ENCODE measurements around the gene XYLT1. TPM values are rescaled to one million over a fixed set of nuclear protein-coding genes. Genes with fewer than 3 reads are reported as not detected.

Gene XYLT1
- polyA plus RNA-seq, 3 donors = 6.9 to 7.6 (median 7.6) TPM

DNA sequence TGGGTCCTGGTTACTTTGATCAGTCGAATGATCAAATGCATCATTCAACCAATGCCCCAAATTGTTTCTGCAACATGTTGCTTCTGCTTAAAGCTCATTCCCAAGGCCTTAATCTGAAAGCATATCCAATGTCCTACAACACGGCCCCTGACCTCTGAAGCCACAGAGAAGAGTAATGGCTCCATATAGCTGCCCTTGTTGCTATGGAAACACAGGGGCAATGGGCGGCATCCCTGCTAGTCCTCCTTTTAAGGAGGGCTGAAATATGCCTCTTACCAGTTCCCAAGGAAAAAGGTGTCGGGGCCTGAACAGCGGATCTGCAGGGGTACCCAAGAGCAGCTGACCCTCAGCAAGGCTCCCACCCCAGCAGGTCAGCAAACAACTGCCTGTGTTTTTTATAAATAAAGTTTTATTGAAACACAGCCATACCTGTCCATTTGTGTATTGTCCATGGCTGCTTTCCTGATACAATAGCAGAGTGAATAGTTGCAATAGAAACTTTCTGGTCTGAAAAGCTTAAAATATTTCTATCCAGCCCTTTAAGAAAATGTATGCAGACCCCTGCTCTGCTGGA is 210.4 kb downstream of the XYLT1 start:
- no peak for DNase-seq

DNA sequence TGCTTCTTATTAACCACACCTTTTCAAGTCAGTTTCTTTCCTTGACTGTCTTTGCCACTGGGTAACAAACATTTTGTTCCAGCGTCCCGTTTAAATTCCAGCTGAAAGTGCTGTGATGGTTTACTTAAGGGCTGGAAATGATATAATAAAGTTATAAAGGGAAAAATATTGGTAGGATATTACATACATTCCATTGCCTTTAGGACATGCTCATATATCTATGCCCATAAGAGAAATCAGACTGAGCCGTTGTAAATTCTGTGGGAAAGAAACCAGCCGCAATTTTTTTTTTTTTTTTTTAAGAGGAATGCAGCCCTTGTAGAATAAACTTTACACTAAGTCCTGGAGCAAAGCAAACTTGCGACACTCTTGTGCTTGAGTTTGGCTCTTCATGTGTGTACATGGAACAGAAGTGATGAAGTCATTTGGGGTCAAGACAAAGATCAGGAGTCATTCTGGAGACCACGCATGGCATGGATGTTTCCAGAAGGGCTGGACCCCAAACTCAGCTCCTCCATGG is 210.9 kb downstream of the XYLT1 start:
- no peak for DNase-seq

DNA sequence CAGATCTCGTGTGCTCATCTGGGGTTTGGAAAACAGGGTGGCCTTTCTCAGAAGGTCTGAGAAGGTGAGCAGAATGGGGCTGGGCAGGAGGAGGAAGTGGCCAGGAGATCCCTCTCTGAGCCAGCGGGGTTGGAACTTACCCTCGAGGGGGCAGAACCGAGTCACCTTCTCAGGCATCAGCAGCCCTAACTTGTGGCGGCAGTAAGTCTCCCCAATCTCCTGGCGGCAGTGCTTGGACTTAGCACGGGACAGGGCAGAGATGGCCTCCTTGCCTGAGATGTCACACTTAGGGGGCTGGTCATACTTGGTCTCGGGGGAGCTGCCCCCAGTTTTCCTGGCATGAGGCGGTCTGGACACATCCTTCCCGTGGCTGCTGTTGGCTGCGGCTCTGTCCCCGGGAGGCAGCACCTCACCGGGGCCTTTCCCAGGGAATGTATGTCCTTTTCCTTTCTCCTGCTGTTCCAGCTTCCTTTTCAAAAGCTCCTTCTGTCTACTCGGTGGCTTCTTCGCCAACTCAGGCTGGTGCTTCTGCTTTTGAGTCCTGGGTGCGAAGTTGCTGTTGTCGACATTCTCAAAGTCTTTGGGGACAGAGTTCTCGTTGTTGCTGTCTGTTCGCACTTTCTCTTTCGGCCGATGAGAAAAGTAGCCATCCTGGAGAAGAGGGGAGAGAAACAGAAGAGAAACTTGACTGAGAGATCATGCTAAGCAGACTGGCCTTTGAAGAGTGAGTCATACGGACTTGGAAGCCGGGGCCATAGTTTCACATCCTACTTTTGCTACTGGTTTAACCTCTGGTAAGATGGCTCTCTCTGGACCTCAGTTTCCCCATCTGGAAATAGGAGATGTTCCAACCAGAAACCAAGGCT is 211.7 kb downstream of the XYLT1 start:
- no peak for DNase-seq

DNA sequence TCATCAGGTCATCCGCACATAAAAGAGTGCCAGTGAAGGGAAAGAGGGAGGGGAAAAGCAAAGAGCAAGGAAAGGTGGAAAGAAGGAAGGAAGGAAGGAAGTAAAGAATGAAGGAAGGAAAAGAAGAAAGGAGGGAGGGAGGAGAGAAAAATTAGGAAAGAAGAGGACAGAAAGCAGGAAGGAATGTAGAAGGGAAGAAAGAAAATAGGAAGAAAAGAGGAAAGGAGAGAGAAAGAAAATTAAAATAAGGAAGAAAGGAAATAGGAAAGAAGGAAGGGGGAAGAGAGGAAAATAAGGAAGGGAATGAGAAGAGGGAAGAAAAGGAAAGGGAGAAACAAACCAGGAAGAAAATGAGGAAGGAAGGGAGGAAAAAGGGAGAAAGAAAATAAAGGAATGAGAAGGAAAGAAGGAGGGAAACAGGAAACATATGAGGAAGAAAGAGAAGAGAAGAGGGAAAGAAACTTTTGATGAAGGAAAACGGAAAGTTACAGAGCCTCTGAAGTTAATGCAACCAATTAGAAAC is 212.6 kb downstream of the XYLT1 start:
- DNase-seq = no peak

DNA sequence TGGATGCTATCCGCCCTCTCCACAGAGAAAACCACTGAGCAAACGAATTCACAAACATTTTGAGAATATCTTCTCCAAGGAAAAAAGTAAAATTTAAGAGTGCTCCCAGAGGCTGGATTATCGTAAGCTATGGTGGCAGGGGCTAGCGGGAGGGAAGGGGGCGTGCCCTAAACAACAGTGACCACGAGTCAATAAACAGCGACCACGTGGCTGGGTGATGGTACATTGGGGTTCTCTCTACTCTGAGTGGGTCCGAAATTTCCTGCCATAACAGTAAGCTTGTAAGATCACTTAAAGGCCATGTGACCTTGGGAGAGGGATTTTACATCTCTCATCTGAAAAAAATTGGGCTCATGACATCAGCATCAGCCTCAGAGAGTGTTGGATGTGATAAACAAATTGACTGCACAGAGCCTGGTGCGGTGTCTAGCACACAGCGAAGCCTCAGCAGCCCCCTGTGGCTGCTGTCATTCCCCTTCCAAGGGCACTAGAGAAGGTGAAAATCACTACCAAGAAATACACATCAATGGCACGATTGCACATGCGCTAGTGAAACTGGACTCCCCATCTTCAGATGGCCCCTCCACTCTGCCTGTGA is 213.2 kb downstream of the XYLT1 start:
- no peak for DNase-seq

DNA sequence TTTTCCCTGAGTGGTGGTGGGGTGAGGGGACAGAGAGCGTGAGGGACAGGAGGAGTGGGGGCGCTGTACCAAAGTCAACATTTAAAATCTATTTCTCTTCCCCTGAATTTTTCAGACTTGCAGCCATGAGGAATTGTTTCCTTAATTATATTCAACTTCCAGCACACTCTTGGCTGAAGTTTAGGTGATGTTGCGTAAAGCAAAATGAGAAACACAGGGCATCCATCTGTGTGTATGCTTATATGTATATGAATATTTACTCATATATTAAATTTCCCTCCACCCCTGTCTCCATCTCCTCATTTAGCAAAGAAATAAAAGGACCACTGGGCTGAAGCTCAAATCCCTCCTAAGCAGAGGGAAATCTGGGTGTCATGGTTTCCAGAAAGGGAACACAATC is 218.1 kb downstream of the XYLT1 start:
- DNase-seq = no peak

DNA sequence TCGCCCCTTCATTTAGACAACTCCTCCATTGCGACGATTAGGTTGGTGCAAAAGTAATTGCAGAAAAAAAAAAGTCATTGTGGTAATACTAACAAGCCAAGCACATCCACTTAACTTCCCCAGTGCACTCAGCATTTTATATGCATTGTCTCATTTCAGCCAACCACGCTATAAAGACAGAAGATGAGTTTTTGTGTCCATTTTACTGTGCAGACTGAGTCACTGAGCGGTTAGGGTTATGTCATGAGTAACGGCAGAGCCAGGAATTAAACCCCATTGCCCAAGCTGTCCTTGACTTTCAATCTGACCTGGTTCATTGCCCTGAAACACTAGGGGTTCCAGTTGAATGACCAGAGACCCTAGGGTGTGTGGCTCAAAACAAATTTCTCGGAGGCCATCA is 218.7 kb downstream of the XYLT1 start:
- DNase-seq = no peak

DNA sequence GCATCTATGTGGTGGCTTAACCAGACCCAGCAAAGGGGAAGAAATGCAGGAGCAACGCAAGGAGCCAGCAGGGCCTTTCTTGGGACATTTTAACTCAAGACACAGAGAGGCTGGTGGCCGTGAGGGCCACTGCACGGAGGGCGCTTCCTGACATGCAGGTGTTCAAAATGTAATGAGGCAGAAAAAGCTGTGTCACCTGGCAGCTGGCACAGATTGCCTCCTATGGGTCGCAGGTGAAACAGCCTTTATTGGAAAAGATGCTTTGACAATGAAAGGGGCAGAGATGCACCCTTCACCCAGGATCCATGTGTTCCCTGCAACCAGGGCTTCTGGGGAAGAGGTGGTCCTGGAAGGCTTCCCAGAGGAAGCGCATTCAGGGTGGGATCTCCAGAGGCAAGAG is 219.3 kb downstream of the XYLT1 start:
- DNase-seq = no peak

DNA sequence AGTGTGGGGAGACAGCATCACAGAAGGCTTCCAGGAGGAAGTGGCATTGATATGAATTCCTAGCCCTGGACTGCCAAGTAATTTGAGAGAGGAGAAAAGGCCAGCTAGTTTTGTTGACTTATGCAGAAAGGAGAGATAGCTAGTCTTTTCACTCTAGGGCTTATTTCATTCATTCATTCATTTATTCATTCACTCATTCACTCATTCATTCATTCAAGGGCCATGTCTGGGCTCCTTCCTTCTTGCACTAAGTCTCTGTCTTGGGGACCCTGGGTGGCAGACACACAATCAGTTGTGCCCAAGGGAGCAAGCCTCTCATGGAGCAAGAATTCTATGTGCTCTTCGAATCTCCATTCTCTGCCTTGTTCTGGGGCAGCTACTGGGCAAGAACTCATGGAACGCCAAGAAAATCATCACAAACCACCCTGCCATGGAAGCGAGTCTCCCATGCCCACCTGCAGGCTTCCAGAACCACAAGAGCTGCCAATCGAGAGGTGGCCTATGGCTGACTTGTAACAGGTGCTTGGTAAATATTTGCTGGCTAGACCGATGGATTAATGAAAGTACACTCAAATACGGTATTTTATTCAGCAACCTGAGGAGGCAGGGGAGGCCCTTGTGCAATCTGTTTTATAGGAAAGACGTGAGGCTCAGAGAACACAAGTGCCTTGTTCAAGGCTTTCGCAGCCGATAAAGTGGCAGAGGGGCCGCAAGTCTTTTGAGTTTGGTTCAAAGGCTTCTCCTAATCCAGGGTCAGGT is 223.6 kb downstream of the XYLT1 start:
- no peak for DNase-seq

DNA sequence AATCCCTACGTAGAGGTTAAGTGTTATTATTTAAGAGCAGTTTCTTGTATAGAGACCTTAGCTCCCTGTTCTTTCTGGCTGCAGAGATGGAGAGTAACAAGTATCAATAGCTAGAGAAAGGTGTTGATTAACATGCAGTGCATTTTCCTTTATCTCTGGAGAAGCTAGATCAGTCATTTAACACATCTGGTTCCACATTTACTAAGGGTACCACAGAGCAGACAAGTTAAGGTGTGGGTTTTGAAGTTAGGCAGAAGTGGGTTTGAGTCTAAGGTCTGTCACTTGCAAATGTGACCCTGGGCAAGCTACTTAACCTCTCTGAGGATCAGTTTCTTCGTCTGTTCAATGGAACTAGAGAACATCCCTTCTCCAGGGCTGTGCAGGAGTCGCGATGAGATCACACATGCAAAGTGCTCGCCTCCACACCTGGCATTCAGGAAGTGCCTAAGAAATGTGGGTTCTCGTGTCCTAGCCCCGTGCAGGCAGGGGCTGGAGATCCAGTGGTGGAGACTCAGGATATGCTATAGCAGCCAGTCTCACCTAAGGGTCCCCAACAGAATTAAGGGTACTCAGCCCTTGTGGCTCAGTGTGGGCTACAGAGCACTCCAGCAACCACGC is 224.4 kb downstream of the XYLT1 start:
- DNase-seq = no peak

DNA sequence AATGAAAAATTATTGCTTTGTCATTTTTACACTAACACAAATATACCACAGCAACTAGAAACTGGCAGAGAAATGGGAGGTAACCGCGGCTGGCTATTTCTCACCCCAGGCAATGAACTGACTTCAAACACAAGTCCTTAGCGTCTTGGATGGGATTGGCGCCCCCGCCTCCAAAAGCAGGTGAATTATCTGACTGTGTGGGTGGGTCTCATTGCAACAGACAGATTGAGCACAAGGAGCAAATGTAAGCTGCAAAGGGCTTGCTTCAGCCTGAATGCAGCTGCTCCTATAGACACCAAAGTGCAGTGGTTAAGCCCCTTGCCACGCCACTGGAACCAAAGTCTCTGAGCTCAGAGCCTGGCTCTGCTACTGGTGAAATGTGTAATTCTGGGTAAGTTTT is 225.0 kb downstream of the XYLT1 start:
- DNase-seq = no peak

DNA sequence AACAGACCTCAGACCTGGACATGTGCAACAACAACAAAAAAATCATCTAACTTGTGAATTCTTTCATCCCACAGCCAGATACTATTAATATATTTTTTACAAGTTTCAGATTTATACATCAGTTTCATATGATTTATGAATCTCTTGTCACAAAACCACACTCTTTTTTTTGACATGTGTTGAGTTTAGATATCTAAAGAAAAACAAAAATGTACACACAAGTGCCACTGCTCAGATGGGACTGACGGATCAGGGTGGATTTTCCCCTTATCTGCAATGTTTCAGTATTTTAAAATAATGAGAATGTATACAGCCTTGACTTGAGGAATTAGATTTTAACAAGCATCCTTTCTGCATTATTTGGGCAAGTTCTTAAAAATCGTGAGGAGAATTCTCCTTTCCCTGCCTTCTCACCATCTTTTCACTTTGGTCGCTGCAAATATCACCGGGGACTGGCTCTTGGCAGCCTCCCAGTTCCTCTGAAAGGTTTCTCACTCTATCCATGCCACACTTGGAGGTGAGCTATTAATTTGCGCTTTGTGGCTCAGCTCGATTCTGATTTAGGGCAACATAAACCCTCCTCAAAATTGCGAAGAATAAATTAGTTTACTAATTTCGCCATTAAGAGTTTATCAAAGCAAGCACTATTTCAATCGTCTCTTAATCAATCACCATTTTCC is 225.7 kb downstream of the XYLT1 start:
- DNase-seq = no peak

DNA sequence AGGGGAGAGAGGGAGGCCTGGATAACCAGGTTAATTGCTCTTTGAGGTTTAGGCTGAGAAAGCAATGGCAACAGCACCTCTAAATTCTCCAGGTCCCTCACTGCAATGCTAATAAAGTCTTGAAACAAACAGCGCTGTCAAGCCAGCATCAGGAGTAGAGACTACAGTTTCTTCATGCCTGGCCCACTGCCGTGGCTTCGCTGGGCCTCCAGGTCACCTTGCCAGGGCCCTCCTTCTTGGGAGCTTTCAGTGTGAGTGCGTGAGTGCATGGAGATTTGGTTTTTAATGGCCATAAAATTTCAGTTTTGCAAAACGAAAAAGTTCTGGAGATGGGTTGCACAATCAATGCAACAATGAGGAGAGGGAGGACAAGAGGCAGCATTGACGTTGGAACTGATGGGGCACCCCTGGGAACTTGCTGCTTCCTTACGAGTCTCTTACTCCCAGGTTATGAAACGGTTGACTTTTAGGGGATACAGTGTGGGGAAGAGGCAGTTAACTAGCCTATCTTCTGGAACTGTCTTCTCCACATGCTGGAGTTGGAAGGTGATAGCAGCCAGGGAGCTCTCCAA is 229.4 kb downstream of the XYLT1 start:
- DNase-seq = no peak

DNA sequence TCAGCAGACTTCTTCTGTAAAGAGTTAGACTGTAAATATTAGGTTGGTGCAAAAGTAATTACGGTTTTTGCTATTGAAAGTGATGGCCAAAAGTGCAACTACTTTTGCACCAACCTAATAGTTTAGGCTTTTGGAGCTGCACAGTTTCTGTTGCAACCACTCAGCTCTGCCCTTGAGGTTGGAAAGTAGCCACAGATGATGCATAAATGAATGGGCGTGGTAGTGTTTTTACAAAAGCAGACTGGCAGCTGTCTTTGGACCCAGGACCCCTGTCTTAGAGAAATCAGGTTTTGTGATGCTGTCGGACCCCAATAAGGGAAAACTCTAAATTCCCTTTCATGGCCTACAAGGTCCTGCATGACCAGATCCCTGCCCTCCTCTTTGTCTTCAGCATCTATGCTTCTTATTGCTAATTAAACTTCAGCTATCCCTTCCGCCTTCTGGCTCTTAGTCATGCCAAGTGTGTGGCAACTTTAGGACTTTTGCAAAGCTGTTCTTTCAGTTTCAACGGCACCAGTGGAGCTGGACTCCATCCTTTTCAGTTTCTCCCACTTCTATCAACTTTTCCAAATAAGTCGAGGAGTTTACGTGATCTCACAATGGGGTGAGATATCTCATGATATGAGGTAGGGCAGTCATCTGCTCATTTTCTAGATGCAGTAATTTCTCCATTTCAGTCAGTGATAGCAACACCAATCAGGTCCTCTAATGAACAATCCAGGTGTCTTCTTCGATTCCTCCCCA is 232.3 kb downstream of the XYLT1 start:
- no peak for DNase-seq

DNA sequence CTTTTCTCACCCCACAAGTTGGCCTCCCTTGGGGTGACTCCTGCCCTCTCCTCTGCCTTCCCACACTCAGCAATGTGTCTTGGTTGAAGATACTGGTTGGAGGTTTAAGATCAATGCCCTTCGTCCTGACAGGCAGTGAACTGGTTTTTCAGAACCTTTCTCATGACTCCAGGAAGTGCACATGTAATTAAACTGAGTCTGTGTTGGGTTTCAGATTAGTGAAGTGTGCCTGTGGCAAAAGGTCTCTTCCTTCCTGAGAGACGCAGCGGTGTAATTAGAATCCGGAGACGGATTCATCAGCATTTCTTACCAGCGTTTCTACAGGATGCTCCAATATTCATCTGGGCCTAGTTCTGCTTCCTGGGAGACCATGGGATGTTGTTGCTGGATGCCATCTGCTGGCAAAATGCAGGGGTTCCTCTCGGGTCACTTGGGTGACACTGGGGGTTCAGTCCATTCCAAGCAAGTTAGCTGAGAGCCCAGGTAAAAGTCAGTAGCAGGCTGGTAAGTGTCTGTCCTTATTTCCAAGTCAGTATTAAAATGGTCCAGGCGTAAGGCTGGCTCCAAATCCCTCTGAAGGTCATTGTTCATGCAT is 233.3 kb downstream of the XYLT1 start:
- DNase-seq = no peak

DNA sequence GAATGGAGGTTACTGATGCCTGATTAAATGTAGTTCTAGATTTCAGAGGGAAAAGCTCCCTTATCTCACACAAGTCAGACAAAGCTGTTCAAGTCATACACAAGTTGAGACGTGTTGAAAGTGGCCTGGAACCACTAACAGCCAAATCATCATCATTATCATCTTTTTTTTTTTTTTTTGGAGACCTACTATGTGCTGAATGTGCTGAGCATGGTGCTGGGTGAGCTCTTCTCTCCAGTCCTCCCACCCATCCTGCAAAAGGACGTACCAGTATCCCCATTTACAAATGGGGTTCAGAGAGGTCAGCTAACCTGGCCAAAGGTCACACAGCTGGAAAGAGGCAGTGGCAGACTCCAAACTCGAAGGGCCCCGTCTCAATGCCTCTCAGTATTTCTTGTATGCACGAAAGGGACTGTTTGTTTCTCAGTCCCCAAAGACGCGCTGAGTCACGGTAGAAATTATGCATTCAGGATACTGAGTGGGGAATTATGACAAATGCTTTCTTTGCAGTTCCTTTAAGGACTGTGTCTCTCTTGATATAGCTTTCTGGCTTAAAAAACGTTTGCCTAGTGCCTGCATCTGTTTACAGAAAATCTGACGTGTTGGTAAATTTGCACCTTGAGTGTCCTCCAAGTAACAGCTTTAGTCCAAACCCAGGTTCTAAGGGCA is 235.5 kb downstream of the XYLT1 start:
- DNase-seq = no peak

DNA sequence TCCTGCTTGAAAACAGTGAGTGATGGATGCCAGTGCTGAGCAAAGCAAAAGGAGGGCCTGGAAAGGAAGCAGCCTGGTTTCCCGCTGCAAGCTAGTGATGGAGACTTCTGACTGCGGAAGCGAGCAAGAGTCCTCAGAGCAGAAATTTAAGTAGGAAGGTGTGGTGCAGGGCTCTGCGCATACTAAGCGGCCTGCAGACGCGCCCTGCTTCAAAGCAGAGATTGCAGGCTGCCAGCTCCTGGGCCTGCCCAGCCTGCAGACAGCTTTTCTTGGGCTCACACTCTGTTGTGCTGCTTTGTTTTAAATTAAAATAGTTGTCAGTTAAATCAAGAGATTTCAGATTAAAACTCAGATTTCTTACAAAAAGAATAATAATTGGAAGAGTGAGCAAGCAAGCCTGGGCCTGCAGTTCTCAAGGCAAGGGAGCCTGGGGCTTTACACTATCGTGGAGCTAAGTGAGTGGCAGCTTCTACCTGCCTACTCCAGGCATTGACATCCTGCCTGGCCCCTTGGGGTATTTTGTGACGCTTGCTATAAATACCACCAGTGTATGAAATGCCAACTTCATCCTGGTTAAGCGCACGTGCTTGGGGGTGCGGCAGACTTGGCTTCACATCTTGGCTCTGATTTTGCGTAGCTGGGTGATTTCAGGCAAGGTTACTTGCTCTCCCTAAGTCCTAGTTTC is 237.3 kb downstream of the XYLT1 start:
- no peak for DNase-seq

DNA sequence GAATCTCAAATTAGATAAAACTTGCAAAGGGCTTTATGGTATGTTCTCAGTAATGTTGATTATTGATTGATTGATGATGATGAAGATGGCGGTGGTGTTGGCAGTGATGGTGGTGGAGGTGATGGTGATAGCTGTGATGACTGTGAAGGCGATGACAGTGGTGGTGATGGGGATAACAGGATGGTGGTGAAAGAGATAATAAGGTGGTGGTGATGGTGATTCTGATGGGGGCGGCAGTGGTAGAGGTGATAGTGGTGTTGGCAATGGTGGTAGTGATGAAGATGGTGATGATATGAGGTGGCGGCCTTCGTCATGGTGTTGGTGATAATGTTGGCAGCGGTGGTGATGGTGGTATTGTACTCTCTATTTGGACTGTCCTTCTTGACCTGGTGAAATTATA is 238.3 kb downstream of the XYLT1 start:
- no peak for DNase-seq

All from renal pelvis (tissue), 4 donors.